Upper lobe of right lung (tissue), 1 donor: Measurements from ENCODE around the gene CHST11. TPM values are rescaled to one million over a fixed set of nuclear protein-coding genes. Genes with fewer than 3 reads are reported as not detected.

Experiments
- ATAC-seq: fragments of 200-7000 bp; cut with Tn5 transposase; one replicate; pipeline ENCODE4 v1.9.1; 2020; ENCODE audit warnings: mild to moderate bottlenecking, moderate library complexity
- DNase-seq: peaks from one replicate; pipeline ENCODE4 v3.0.0-alpha.2; 2020
- H3K27ac ChIP-seq: fragments of 200-600 bp; one replicate; pipeline ENCODE4 v1.8.0; 2022
- H3K27me3 ChIP-seq: fragments of 200-600 bp; one replicate; pipeline ENCODE4 v1.8.0; 2022; ENCODE audit warnings: mild to moderate bottlenecking
- H3K36me3 ChIP-seq: fragments of 200-600 bp; one replicate; pipeline ENCODE4 v1.8.0; 2022
- H3K4me1 ChIP-seq: fragments of 200-600 bp; one replicate; pipeline ENCODE4 v1.8.0; 2022
- H3K4me3 ChIP-seq: fragments of 200-600 bp; one replicate; pipeline ENCODE4 v1.8.0; 2022; ENCODE audit warnings: mild to moderate bottlenecking
- H3K9me3 ChIP-seq: fragments of 200-600 bp; one replicate; pipeline ENCODE4 v1.8.0; 2022
- intact Hi-C: fragments of 100-400 bp; cut with DNase I; formaldehyde crosslinking; loops from one replicate; pipeline ENCODE4 v1.11.0; 2022
- long read RNA-seq: library from polyadenylated mRNA; unstranded; transcript quantifications from one replicate; pipeline ENCODE4 v2.0.0, GENCODE V29; 2021
- total RNA-seq: library from RNA; stranded (reverse); fragmentation: NEBNext Ultra II Directional; extraction: Animal tissue kit (Norgen Biotek cat#: 25700); gene quantifications from one replicate; pipeline ENCODE4 v1.2.1, GENCODE V29; 2021
- TF ChIP-seq, protein P1 (sequence below): fragments of 200-600 bp; IDR thresholded peaks from one replicate; pipeline ENCODE4 v1.8.0; 2022; ENCODE audit warnings: antibody characterized with exemption
- donor health status: DM: no; HTN: yes; CAD: no; lungs with severe emphysema.

The CHST11 gene
- total RNA-seq, result 56.6 TPM
- long read RNA-seq, full-length matches to known transcripts, result 60 of 84 reads
- long read RNA-seq, partial matches to known transcripts, result 1 of 84 reads
- long read RNA-seq, other reads (novel, unspliced or antisense), result 23 of 84 reads

DNA sequence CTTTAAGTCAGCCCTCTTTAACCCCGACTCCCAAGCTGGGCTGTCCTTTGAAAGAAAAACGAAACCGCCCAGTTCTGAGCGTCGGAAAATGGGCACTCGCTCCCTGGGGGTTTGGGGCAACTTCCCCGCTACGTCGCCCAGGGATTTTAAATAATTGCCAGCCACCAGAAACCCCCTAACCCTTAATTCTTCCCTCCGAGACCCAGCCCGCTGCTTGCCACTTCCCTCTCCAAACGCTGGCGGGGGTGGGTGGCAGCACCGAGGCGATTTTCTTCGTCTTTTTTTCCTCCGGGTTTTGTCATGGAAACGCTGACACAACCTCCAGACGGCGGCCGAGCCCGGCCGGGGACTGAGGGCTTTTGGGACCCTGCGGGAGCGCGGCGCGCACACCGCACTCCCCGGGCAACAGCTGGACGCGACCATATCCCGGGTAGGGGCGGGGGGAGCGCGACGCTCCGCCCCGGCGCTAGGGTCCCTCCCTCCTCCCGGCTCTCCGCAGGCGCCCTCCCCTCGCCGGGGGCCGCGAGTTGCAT lies at the start of gene CHST11:
Gene CHST11 (plus strand): TSS at position 532 of the 533 bp plus-strand sequence.
- TF ChIP-seq, protein P1, sequence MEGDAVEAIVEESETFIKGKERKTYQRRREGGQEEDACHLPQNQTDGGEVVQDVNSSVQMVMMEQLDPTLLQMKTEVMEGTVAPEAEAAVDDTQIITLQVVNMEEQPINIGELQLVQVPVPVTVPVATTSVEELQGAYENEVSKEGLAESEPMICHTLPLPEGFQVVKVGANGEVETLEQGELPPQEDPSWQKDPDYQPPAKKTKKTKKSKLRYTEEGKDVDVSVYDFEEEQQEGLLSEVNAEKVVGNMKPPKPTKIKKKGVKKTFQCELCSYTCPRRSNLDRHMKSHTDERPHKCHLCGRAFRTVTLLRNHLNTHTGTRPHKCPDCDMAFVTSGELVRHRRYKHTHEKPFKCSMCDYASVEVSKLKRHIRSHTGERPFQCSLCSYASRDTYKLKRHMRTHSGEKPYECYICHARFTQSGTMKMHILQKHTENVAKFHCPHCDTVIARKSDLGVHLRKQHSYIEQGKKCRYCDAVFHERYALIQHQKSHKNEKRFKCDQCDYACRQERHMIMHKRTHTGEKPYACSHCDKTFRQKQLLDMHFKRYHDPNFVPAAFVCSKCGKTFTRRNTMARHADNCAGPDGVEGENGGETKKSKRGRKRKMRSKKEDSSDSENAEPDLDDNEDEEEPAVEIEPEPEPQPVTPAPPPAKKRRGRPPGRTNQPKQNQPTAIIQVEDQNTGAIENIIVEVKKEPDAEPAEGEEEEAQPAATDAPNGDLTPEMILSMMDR, result peak; percentile 44
- H3K4me3 ChIP-seq, result peak within 1 kb of the TSS; percentile 93
- no peaks in the 10 kb centered on the region for H3K36me3 ChIP-seq
- no peaks in the 10 kb centered on the region for H3K9me3 ChIP-seq
- H3K27me3 ChIP-seq, result no peaks in the 10 kb centered on the region
- intact Hi-C loops, result no loop called here
- H3K4me1 ChIP-seq, result peaks cover 32% of the 10 kb centered on the region
- ATAC-seq (peak; percentile 93), DNase-seq (peak; percentile 93)
- peak within 1 kb of the TSS; percentile 90 for H3K27ac ChIP-seq

DNA sequence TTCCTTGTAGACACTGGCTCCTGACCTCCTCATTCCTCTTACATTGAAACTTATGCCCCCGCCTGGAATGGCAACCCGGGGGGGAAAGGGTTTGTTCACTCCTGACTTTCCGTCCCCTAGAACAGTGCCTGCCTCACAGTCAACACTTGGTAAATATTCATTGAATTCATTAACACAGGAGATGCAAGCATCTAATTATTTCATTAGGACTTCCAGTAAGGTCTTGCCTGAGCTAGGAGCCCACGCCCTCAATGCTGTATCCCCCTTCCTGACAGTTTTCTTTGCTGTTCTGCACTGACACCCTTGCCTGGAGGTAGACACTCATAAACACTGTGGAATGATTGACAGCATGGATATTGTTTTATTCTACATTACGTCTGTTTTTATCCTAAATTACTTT lies 49.3 kb upstream of the CHST11 start:
- no peak for ATAC-seq
- Histone ChIP-seq H3K9me3 (no peaks in the 10 kb centered on the region), H3K27me3 (no peaks in the 10 kb centered on the region), H3K36me3 (no peaks in the 10 kb centered on the region), H3K27ac (no peak overlapping the region), H3K4me1 (no peaks in the 10 kb centered on the region), H3K4me3 (no peak overlapping the region)
- DNase-seq, result no peak
- TF ChIP-seq, protein P1, result no peak
- intact Hi-C loops, result no loop called here

DNA sequence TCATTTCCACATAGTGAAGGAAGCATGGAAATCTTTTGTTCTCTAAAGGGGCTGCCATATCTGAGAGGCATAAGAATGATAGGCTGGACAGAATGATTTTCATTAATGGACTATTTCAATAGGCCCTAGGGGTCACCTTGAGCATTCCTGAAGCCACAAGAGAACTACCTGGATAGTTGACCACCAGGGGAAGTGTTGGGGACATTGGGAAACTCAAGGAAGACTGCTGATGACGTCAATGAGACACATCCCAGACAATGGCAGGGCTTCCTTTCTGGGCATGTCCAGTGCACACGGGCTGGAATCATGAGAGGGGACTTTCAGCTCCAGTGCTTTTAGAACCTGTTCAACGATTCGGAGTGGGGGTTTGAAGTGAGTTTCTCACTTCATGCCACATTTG lies 48.8 kb upstream of the CHST11 start:
- intact Hi-C loops, result no loop called here

DNA sequence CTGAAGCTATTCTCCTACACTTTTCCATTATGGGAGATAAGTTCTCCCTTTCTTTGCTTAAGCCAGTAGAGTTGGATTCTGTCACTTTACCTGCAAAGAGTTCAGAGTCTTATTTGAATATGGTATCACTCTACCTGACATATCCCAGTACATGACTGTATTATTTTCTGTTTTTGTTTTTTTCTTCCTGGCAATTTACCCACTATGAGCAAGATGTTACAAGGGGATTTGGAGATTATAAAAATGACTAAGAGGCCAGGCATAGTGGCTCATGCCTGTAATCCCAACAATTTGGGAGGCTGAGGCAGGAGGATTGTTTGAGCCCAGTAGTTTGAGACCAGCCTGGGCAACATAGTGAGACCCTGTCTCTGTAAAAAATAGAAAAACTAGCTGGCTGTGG lies 46.4 kb upstream of the CHST11 start:
- H3K27me3 ChIP-seq, result no peaks in the 10 kb centered on the region
- intact Hi-C loops, result no loop called here
- H3K9me3 ChIP-seq, result no peaks in the 10 kb centered on the region
- no peak for DNase-seq
- no peaks in the 10 kb centered on the region for H3K36me3 ChIP-seq
- H3K4me3 ChIP-seq, result no peak overlapping the region
- TF ChIP-seq, protein P1, result no peak
- ATAC-seq, result no peak
- no peak overlapping the region for H3K27ac ChIP-seq
- H3K4me1 ChIP-seq, result no peaks in the 10 kb centered on the region

More for the DNA sequence above, 48.8 kb upstream of the CHST11 start:
- DNase-seq (no peak), ATAC-seq (no peak)
- H3K36me3 ChIP-seq, result no peaks in the 10 kb centered on the region
- no peaks in the 10 kb centered on the region for H3K27me3 ChIP-seq
- no peak overlapping the region for H3K4me3 ChIP-seq
- H3K9me3 ChIP-seq, result no peaks in the 10 kb centered on the region
- H3K27ac ChIP-seq, result no peak overlapping the region
- no peaks in the 10 kb centered on the region for H3K4me1 ChIP-seq
- TF ChIP-seq, protein P1, result no peak

DNA sequence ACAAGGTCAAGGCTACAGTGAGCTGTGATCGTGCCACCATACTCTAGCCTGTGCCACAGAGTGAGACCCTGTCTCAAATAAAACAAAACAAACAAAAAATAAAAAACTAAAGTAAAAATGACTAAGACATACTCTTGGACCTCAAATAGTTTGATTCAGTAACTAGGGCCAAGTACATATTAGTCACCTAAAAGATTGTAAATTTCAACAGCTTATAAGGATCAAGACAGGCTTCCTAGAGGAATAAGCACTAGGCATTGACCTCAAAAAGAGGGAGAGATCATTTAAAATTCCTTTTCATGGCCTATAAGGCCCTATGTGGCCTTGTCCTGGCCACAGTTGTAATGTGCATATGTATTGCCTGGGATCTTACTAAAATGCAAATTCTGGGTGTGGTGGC lies 46.0 kb upstream of the CHST11 start:
- no peaks in the 10 kb centered on the region for H3K9me3 ChIP-seq
- no peaks in the 10 kb centered on the region for H3K36me3 ChIP-seq
- no peak for ATAC-seq
- no peak overlapping the region for H3K4me3 ChIP-seq
- H3K4me1 ChIP-seq, result no peaks in the 10 kb centered on the region
- intact Hi-C loops, result no loop called here
- DNase-seq, result no peak
- no peaks in the 10 kb centered on the region for H3K27me3 ChIP-seq
- TF ChIP-seq, protein P1, result no peak
- no peak overlapping the region for H3K27ac ChIP-seq
